Measurements from ENCODE around the gene MT1B.

MT1B gene

GRCh38 chr16:56684926-56685590 is 33.4 kb downstream of the MT1B start:
- no peak for DNase-seq (ENCODE audit: low read depth)

GRCh38 chr16:56686758-56687157 is 35.1 kb downstream of the MT1B start:
- DNase-seq (ENCODE audit: low read depth) = no peak

GRCh38 chr16:56688762-56689161 is 37.1 kb downstream of the MT1B start:
- no peak for DNase-seq (ENCODE audit: low read depth)

- no peak for DNase-seq (ENCODE audit: low read depth)
These were observed 37.5 kb downstream of the MT1B start for GRCh38 chr16:56689171-56689570.

- DNase-seq (ENCODE audit: low read depth) = no peak
These were observed 38.9 kb downstream of the MT1B start for GRCh38 chr16:56690420-56691122.

- DNase-seq (ENCODE audit: low read depth) = no peak
These were observed 40.2 kb downstream of the MT1B start for GRCh38 chr16:56691885-56692284.

- DNase-seq (ENCODE audit: low read depth) = no peak
These were observed 43.6 kb downstream of the MT1B start for GRCh38 chr16:56695246-56695645.

GRCh38 chr16:56697456-56698155 is 45.9 kb downstream of the MT1B start:
- no peak for DNase-seq (ENCODE audit: low read depth)

- DNase-seq (ENCODE audit: low read depth) = no peak
These were observed 48.5 kb downstream of the MT1B start for GRCh38 chr16:56700195-56700594.

- no peak for DNase-seq (ENCODE audit: low read depth)
These were observed 48.9 kb downstream of the MT1B start for GRCh38 chr16:56700631-56701030.

GRCh38 chr16:56701534-56701933 is 49.8 kb downstream of the MT1B start:
- DNase-seq (ENCODE audit: low read depth) = no peak
